Osteoblast (primary cell): Measurements from ENCODE around the gene ZFAND3. TPM values are rescaled to one million over a fixed set of nuclear protein-coding genes. Genes with fewer than 3 reads are reported as not detected.

ENCODE experiments used
- DNase-seq: peaks from one replicate; pipeline ENCODE4 v3.0.0; 2011; ENCODE audit warnings: low spot score, mixed read lengths; ENCODE audit not compliant: insufficient read length; ENCODE audit errors: missing footprints
- H2AFZ ChIP-seq: 2 replicates; pipeline ENCODE4 v1.6.0; 2011; ENCODE audit warnings: mild to moderate bottlenecking, low read length
- H3K27ac ChIP-seq: 2 replicates; pipeline ENCODE4 v1.5.1; 2011; ENCODE audit warnings: mild to moderate bottlenecking, low read depth, low read length, moderate library complexity
- H3K27me3 ChIP-seq: 2 replicates; pipeline ENCODE4 v1.6.0; 2012; ENCODE audit warnings: mild to moderate bottlenecking, control low read depth, inconsistent platforms, low read length, moderate library complexity; ENCODE audit not compliant: insufficient read depth
- H3K36me3 ChIP-seq: 2 replicates; pipeline ENCODE4 v1.5.1; 2011; ENCODE audit warnings: mild to moderate bottlenecking, low read length, control low read depth, moderate library complexity; ENCODE audit not compliant: insufficient read depth
- H3K4me1 ChIP-seq: 2 replicates; pipeline ENCODE4 v1.5.1; 2011; ENCODE audit warnings: mild to moderate bottlenecking, low read length, control low read depth, moderate library complexity; ENCODE audit not compliant: insufficient read depth
- H3K4me2 ChIP-seq: 2 replicates; pipeline ENCODE4 v1.6.0; 2011; ENCODE audit warnings: mild to moderate bottlenecking, low read length; ENCODE audit not compliant: insufficient read depth
- H3K4me3 ChIP-seq: fragments of 200-600 bp; sonication (generic); 3 replicates; pipeline ENCODE4 v1.5.1; 2012; ENCODE audit warnings: mild to moderate bottlenecking, low read length, inconsistent platforms; ENCODE audit not compliant: insufficient read depth
- H3K79me2 ChIP-seq: 2 replicates; pipeline ENCODE4 v1.6.0; 2012; ENCODE audit warnings: mild to moderate bottlenecking, low read length, control low read depth, inconsistent platforms; ENCODE audit not compliant: insufficient read depth
- H3K9me3 ChIP-seq: 2 replicates; pipeline ENCODE4 v1.5.1; 2011; ENCODE audit warnings: low read depth, low read length, control low read depth
- H4K20me1 ChIP-seq: 2 replicates; pipeline ENCODE4 v1.6.0; 2012; ENCODE audit warnings: mild to moderate bottlenecking, low read length, control low read depth; ENCODE audit not compliant: insufficient read depth
- CTCF ChIP-seq: IDR thresholded peaks from 2 replicates; pipeline ENCODE4 v1.5.1; 2011; ENCODE audit warnings: mild to moderate bottlenecking, low read depth, low read length, moderate library complexity; ENCODE audit errors: extremely low read depth
- total RNA-seq: library from RNA; depleted of rRNA; stranded (reverse); fragments of >200 nt; gene quantifications from 2 replicates; pipeline ENCODE4 v1.2.3, GENCODE V29; 2012

ZFAND3 gene
- total RNA-seq, 1 donor: 27.1 TPM

- Histone ChIP-seq H3K9me3 (no peaks in the 10 kb centered on the region), H3K4me3 (no peak overlapping the region), H2AFZ (no peak overlapping the region), H3K27me3 (no peaks in the 10 kb centered on the region), H3K4me2 (no peak overlapping the region), H4K20me1 (peaks cover 4% of the 10 kb centered on the region), H3K79me2 (no peaks in the 10 kb centered on the region), H3K36me3 (no peaks in the 10 kb centered on the region), H3K27ac (no peak overlapping the region), H3K4me1 (no peaks in the 10 kb centered on the region)
- no peak for TF ChIP-seq CTCF
- DNase-seq: no peak
These were observed 371.9 kb downstream of the ZFAND3 start for GRCh38 chr6:38191418-38191817.

GRCh38 chr6:38192011-38192410 lies 372.5 kb downstream of the ZFAND3 start:
- no peak for TF ChIP-seq CTCF
- no peak for DNase-seq
- H3K79me2 ChIP-seq: no peaks in the 10 kb centered on the region
- H3K9me3 ChIP-seq: no peaks in the 10 kb centered on the region
- no peak overlapping the region for H3K4me2 ChIP-seq
- no peak overlapping the region for H2AFZ ChIP-seq
- no peak overlapping the region for H3K27ac ChIP-seq
- no peaks in the 10 kb centered on the region for H3K4me1 ChIP-seq
- H3K36me3 ChIP-seq: no peaks in the 10 kb centered on the region
- H3K4me3 ChIP-seq: no peak overlapping the region
- H3K27me3 ChIP-seq: no peaks in the 10 kb centered on the region
- peaks cover 4% of the 10 kb centered on the region for H4K20me1 ChIP-seq

- Histone ChIP-seq H3K27me3 (no peaks in the 10 kb centered on the region), H3K79me2 (no peaks in the 10 kb centered on the region), H3K36me3 (no peaks in the 10 kb centered on the region), H3K9me3 (no peaks in the 10 kb centered on the region), H4K20me1 (peaks cover 4% of the 10 kb centered on the region), H3K27ac (no peak overlapping the region), H3K4me3 (no peak overlapping the region), H3K4me2 (no peak overlapping the region), H3K4me1 (no peaks in the 10 kb centered on the region), H2AFZ (no peak overlapping the region)
- DNase-seq: no peak
- TF ChIP-seq CTCF: no peak
These were observed 373.0 kb downstream of the ZFAND3 start for GRCh38 chr6:38192487-38192886.

GRCh38 chr6:38193051-38193450 lies 373.5 kb downstream of the ZFAND3 start:
- Histone ChIP-seq H3K27me3 (no peaks in the 10 kb centered on the region), H3K4me3 (no peak overlapping the region), H3K4me1 (no peaks in the 10 kb centered on the region), H3K4me2 (no peak overlapping the region), H3K36me3 (no peaks in the 10 kb centered on the region), H3K27ac (no peak overlapping the region), H3K9me3 (no peaks in the 10 kb centered on the region), H3K79me2 (no peaks in the 10 kb centered on the region), H2AFZ (no peak overlapping the region), H4K20me1 (peaks cover 4% of the 10 kb centered on the region)
- TF ChIP-seq CTCF: no peak
- DNase-seq: no peak
